Transverse colon (tissue), 4 donors: ENCODE data around the gene ATP8A1. TPM values are rescaled to one million over a fixed set of nuclear protein-coding genes. Genes with fewer than 3 reads are reported as not detected.

Experiments used
- DNase-seq: peaks from one replicate; pipeline ENCODE4 v3.0.0-alpha.2; 2019
- H3K27ac ChIP-seq, 4 donors: fragments of 200-600 bp; sonication (generic); 2 replicates each; pipeline ENCODE4 v1.5.1; 2016 to 2018; ENCODE audit warnings: inconsistent platforms in 4 of 4
- H3K27me3 ChIP-seq: fragments of 200-600 bp; sonication (generic); 2 replicates; pipeline ENCODE4 v1.5.1; 2017; ENCODE audit warnings: inconsistent platforms
- H3K36me3 ChIP-seq, 4 donors: fragments of 200-600 bp; sonication (generic); 2 replicates each; pipeline ENCODE4 v1.5.1; 2017 to 2019; ENCODE audit warnings: inconsistent platforms in 4 of 4
- H3K4me1 ChIP-seq, 4 donors: fragments of 200-600 bp; sonication (generic); 2 replicates each; pipeline ENCODE4 v1.5.1; 2017 to 2020; ENCODE audit warnings: inconsistent platforms in 4 of 4
- H3K4me3 ChIP-seq, 4 donors: fragments of 200-600 bp; sonication (generic); 1 replicate in 1 of 4; 2 replicates in 3 of 4; pipeline versions ENCODE4 v1.5.1 to v1.6.1; 2017 to 2019; ENCODE audit warnings: inconsistent platforms in 4 of 4
- H3K9me3 ChIP-seq, 2 donors: fragments of 200-600 bp; sonication (generic); 2 replicates each; pipeline ENCODE4 v1.5.1; 2017 to 2019; ENCODE audit warnings: inconsistent platforms in 2 of 2
- EP300 ChIP-seq: sonication (generic); formaldehyde crosslinking; IDR thresholded peaks from one replicate; pipeline ENCODE4 v1.6.1; 2017; ENCODE audit warnings: antibody characterized with exemption, low read depth
- POLR2A ChIP-seq: fragments of 450-650 bp; IDR thresholded peaks from one replicate; pipeline ENCODE4 v1.6.1; 2016; ENCODE audit warnings: antibody characterized with exemption, mild to moderate bottlenecking, moderate library complexity
- POLR2AphosphoS5 ChIP-seq, 3 donors: sonication (generic); formaldehyde crosslinking; IDR thresholded peaks; one replicate each; pipeline ENCODE4 v1.6.1; 2016; ENCODE audit warnings: antibody characterized with exemption in 3 of 3
- WGBS, 2 donors: methylation state at CpG; one replicate each; pipeline ENCODE4 v1.1.5; 2018; ENCODE audit warnings: low coverage in 1 of 2; 5-methylcytosine and 5-hydroxymethylcytosine counted together
- in situ Hi-C, 4 donors: fragments of 200-750 bp; cut with MboI; loops; one replicate each; pipeline versions ENCODE4 v1.15.0 to v1.15.1; 2017; ENCODE audit warnings: low sequenced_read_pairs in 3 of 4, low pct_ligation_motif_present in 1 of 4, low pct_unique_long_range_greater_than_20kb in 1 of 4
- intact Hi-C: fragments of 100-400 bp; cut with DNase I; formaldehyde crosslinking; loops from one replicate; pipeline ENCODE4 v1.15.1; 2023; ENCODE audit warnings: low total_unique reads
- total RNA-seq, 4 donors: library from RNA; depleted of rRNA; stranded (reverse); fragments of >200 nt; gene quantifications; one replicate each; pipeline ENCODE4 v1.1.0, GENCODE V29; 2016
- TF ChIP-seq, protein P1 (sequence below), 5 experiments: fragments of 200-600 bp in 3 of 5; fragments of 450-650 bp in 2 of 5; sonication (generic) in 3 of 5; IDR thresholded peaks; 1 replicate in 2 of 5; 2 replicates in 3 of 5; pipeline ENCODE4 v1.5.1; 2016 to 2017; ENCODE audit warnings: antibody characterized with exemption in 5 of 5, inconsistent platforms in 3 of 5, mild to moderate bottlenecking in 2 of 5, moderate library complexity in 1 of 5

The ATP8A1 gene
- total RNA-seq, 4 donors from 2014 or later = 72.2 to 255 (median 166) TPM

DNA sequence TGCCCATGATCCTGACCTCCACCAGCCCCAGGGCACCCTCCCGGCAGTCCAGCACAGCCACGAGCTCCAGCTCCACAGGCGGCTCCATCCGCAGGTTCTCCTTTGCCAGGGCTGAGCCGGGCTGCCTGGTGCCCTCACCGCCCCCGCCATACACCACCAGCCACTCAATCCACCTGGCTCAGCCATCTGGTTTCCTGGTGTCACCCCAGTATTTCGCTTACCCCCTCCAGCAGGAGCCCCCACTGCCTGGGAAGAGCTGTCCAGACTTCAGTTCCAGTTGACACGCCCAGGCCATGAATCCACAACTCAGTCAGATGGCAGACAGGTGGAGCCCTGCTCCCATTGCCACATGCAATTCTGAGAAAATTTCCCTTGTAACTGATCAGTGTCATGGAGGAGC lies 255.7 kb downstream of the ATP8A1 start:
- in situ Hi-C loops (no loop called here), intact Hi-C loops (no loop called here)
- peaks cover 66% of the 10 kb centered on the region for H3K27me3 ChIP-seq
- H3K9me3 ChIP-seq = no peaks in the 10 kb centered on the region
- 84 to 93% methylated on average over 5 to 9 of the region's 9 CpGs for WGBS, 2 donors
- H3K27ac ChIP-seq = no peak overlapping the region
- no peaks in the 10 kb centered on the region for H3K36me3 ChIP-seq
- H3K4me1 ChIP-seq = peaks cover 3 to 31% (median 28%) of the 10 kb centered on the region in 4 donors
- TF ChIP-seq POLR2AphosphoS5 (IDR thresholded peaks at IDR 0.05) = no peak
- no peak for TF ChIP-seq POLR2A
- TF ChIP-seq, protein P1, sequence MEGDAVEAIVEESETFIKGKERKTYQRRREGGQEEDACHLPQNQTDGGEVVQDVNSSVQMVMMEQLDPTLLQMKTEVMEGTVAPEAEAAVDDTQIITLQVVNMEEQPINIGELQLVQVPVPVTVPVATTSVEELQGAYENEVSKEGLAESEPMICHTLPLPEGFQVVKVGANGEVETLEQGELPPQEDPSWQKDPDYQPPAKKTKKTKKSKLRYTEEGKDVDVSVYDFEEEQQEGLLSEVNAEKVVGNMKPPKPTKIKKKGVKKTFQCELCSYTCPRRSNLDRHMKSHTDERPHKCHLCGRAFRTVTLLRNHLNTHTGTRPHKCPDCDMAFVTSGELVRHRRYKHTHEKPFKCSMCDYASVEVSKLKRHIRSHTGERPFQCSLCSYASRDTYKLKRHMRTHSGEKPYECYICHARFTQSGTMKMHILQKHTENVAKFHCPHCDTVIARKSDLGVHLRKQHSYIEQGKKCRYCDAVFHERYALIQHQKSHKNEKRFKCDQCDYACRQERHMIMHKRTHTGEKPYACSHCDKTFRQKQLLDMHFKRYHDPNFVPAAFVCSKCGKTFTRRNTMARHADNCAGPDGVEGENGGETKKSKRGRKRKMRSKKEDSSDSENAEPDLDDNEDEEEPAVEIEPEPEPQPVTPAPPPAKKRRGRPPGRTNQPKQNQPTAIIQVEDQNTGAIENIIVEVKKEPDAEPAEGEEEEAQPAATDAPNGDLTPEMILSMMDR (IDR thresholded peaks at IDR 0.05) = no peak
- no peak for TF ChIP-seq EP300
- H3K4me3 ChIP-seq = no peak overlapping the region
- no peak for DNase-seq

- intact Hi-C loops (no loop called here), in situ Hi-C loops (no loop called here)
- TF ChIP-seq POLR2A (no peak), EP300 (no peak)
- TF ChIP-seq, protein P1 (IDR thresholded peaks at IDR 0.05) = no peak
- no peak overlapping the region for H3K4me3 ChIP-seq
- H3K27me3 ChIP-seq = peaks cover 84% of the 10 kb centered on the region
- no peaks in the 10 kb centered on the region for H3K9me3 ChIP-seq
- no peak for DNase-seq
- H3K27ac ChIP-seq = no peak overlapping the region
- H3K4me1 ChIP-seq = peaks cover 3 to 31% (median 28%) of the 10 kb centered on the region in 4 donors
- 20 to 28% methylated on average over 1 to 10 of the region's 10 CpGs for WGBS, 2 donors
- no peaks in the 10 kb centered on the region for H3K36me3 ChIP-seq
Measured at GRCh38 chr4:42399393-42399792, 257.5 kb downstream of the ATP8A1 start.

DNA sequence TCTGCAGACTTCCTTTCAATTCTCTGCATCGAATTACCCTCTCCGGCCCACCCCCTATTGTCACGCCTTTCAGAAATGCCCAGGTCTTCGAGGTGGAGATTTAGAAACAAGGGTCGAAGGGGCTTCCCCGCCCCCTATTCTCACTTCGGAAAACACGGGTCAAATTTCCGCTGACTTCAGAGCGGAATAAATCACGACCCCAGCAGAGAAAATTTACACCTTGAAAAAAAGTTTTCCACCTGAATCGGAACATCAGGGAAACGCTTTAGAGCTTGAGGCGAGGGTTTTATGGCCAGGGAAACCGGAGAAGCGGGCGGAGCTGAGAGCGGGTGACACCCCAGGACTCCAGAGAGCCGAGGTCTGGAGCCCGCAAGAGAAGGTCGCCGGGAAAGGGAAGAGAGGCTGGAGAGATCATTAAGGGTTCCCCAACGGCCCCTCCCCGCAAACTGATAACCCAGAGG lies 258.0 kb downstream of the ATP8A1 start:
- DNase-seq = no peak
- no peak for TF ChIP-seq POLR2AphosphoS5 (IDR thresholded peaks at IDR 0.05)
- TF ChIP-seq, protein P1 (IDR thresholded peaks at IDR 0.05) = no peak
- TF ChIP-seq EP300 = no peak
- in situ Hi-C loops = no loop called here
- Histone ChIP-seq H3K4me3 (peak overlapping the region in 3 of 4 donors; percentile 26 to 61 (median 37)), H3K4me1 (peaks cover 3 to 31% (median 28%) of the 10 kb centered on the region in 4 donors), H3K27ac (no peak overlapping the region), H3K9me3 (no peaks in the 10 kb centered on the region), H3K27me3 (peaks cover 87% of the 10 kb centered on the region), H3K36me3 (no peaks in the 10 kb centered on the region)
- 0 to 5% methylated on average over 9 to 24 of the region's 24 CpGs for WGBS, 2 donors
- intact Hi-C loops = no loop called here

DNA sequence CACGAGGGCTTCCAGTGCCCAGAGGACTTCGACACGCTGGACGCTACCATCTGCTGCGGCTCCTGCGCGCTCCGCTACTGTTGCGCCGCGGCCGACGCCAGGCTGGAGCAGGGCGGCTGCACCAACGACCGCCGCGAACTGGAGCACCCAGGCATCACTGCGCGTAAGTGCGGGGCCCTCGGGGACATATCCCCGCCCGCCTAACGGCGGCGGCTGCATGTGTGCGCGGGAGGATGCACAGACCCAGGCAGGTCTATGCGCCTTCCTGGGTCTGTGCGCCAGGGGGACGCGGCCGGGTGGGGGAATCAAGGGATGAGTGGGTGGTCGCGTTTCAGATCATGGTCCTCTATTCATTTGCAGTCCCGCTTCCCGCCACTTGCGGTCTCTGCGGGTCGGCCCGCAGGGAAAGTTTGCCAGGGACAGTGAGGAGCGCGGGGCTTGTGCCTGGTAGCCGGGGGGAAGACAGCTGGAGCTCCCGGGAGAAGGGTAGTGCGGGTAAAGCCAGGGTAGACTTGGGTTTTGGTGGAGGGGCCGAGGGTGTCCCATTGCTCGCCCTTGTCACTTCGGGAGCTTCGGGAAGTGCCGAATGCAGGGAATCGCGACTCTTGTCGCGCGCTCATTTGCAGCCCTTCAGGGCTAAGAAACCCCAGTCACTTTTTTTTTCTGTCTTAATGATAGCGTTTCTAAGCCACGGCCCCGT lies 258.6 kb downstream of the ATP8A1 start:
- no peak for DNase-seq
- peaks cover 89% of the 10 kb centered on the region for H3K27me3 ChIP-seq

More for the DNA sequence above, 258.6 kb downstream of the ATP8A1 start:
- H3K4me3 ChIP-seq = peak overlapping the region in 3 of 4 donors; percentile 26 to 61 (median 37)
- 1% methylated on average over 50 of the region's 60 CpGs; no CpG with 5 or more reads in 1 of the 2 donors for WGBS, 2 donors
- TF ChIP-seq, protein P1 (IDR thresholded peaks at IDR 0.05) = no peak
- TF ChIP-seq POLR2A (no peak), EP300 (no peak), POLR2AphosphoS5 (IDR thresholded peaks at IDR 0.05) (no peak)
- H3K9me3 ChIP-seq = no peaks in the 10 kb centered on the region
- H3K27ac ChIP-seq = peak overlapping the region in 1 of 4 donors; percentile 37
- no peaks in the 10 kb centered on the region for H3K36me3 ChIP-seq
- H3K4me1 ChIP-seq = peaks cover 3 to 31% (median 28%) of the 10 kb centered on the region in 4 donors
- in situ Hi-C loops (no loop called here), intact Hi-C loops (no loop called here)
